Fibroblast of skin of left biceps (primary cell): ENCODE results near the gene ARHGAP1.
"Not testable (repeated sequence)": the region's sequence is repeated elsewhere in the genome, so short reads cannot be mapped to it uniquely, and the experiment has no call there.

Source experiments
- DNase-seq, 2 experiments: peaks; one replicate each; pipeline ENCODE4 v3.0.0-alpha.2; 2013; ENCODE audit warnings: low read depth in 2 of 2

ARHGAP1 gene

DNA sequence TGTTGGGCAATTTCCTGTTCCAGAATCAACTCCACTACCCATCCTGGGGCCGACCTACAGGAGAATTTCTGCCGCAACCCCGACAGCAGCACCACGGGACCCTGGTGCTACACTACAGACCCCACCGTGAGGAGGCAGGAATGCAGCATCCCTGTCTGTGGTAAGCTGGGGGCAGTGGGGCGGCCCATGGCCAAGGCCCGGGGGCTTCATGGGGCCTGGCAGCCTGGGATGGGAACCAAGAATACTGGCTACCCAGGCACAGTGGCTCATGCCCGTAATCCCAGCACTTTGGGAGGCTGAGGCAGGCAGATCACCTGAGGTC, 22.9 kb upstream of the ARHGAP1 start:
- DNase-seq: no peak

DNA sequence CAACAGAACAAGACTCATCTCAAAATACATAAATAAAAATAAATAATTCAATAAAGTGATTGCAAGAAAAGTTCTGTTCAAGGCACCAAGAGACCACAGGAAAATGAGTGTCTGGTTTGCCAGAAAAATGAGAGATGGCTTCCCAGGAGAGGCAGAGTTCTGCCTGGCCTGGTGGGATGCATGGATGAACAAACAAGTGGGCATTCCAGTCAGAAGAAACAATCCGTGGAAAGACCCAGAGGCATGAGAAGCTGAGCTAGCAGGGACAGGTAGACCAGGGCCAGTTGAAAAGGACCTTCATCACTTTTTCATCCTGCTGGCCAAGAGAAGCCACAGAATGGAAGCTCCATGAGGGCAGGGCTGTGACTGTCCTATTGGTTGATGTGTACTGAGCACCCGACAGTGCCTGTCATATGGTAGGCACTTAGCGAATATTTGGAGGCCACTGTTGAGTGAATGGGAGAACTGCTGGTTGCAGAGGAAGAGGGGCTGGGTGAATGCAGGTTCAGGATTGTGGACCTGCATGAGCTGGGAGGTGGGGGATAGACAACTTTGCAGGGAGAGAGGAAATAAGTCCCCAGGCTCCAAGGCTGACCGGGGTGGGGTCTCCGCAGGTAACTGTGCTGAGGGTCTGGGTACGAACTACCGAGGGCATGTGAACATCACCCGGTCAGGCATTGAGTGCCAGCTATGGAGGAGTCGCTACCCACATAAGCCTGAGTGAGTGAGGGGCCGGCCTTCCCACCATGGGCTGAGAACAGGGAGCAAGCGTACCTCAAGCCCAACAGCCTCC, 22.3 kb upstream of the ARHGAP1 start:
- no peak for DNase-seq

DNA sequence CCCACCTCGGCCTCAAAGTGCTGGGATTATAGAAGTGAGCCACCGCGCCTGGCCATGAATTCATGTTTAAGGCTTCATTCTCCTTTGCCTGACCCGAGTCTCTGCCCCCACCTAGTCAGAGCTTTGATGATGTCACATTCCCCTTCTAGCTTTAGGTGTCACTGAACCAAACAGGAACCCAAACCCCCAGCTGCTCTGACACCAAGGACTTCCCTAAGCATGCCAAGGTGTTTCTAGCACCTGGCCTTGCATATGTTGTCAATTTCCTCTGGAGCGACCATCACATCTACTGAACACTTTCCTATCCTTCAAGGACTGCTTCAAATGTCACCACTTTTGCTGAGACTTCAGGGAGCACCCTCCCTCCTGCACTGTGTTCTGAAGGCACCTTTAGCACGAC, 20.9 kb upstream of the ARHGAP1 start:
- no peak for DNase-seq

DNA sequence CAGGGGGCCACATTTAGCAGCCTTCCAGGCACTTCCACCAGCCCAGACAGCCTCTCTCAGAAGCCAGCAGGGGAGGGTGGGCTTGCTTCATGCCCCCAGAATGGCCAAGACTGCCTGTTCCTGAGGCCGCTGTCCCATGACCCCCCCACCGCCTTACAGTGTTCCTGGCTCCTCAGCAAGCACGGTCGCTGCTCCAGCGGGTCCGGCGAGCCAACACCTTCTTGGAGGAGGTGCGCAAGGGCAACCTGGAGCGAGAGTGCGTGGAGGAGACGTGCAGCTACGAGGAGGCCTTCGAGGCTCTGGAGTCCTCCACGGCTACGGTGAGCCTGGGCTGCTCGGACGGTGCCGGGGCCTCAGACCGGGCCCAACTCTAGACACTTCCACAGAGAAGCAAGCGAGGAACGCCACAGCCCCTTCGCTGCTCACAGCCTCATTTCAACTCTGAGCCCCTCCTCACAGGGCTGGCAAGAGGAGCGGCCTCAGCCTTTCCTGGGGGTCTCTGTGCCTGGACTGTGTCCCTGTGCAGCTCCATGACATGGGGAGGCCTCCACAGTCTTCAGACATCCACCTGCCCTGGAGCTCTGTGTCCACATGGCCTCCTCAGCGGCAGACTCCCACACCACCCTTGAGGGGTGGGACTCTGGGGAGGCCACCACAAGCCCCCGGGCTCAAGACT, 19.3 kb upstream of the ARHGAP1 start:
- DNase-seq: no peak

DNA sequence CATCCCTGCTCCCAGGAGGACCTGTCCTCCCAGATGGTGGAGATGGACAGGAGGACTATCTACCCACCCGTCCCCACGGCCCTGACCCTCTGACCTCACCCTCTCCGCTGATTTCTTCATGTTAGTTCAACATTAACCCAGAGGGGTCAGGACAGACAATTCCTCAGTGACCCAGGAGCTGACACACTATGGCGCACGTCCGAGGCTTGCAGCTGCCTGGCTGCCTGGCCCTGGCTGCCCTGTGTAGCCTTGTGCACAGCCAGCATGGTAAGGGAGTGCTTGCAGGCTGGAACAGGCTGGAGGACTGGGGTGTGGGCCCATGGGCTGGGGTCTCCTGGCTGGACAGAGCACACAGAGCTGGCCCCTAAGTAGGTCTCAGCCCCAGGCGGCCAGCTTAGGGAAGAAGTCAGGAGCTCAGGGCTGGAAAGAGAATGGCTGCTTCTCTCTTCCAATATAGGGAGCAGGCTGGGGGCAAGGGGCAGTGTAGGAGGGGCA, 18.7 kb upstream of the ARHGAP1 start, which contains the start of gene F2:
F2 (plus strand) TSS at position 166 of the 495 bp plus-strand sequence; CDS start at position 189, 23 bp downstream.
- DNase-seq: no peak

DNA sequence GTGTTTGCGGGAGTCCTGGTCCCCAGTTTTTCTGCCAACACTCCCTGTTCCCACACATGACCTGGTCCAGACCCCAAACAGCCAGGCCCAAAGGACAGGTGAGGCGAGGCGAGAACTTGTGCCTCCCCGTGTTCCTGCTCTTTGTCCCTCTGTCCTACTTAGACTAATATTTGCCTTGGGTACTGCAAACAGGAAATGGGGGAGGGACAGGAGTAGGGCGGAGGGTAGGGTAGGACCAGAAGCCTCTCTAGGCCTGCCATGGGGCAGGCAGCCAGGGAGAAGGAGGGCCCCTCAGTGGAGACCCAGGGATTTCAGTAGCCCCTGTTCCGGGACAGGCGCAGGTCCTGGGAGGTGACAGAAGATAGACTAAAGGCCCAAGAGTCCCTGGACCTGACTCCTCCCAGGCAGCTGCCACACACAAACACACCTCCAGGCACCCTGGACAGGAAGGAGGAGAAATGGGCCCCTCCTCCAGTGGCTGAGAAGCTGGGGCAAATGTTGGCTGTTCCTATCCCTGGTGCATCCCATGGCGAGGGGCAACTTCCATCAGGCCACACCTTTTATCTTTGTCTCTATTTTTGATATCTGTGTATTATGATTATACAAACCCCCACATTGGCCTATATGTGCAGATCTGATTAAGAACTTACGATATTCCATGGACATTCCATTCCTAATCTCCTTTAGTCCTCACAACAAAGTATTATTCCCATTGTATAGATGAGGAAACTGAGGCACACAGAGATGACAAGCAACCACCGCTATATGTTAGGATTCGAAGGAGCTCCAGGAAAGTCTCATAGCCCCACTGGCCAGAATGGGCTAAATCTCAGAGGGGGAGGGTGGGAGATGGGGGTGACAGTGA, 18.0 kb upstream of the ARHGAP1 start:
- DNase-seq: no peak

DNA sequence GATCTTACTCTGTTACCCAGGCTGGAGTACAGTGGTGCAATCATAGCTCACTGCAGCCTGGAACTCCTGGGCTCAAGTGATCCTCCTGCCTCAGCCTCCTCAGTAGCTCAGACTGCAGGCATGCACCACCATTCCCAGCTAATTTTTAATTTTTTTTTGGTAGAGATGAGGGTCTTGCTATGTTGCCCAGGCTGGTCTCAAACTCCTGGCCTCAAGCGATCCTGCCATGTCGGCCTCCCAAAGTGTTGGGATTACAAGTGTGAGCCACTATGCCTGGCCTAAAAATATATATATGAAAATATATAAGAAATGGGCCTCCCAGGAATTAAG, 17.4 kb upstream of the ARHGAP1 start:
- not testable (repeated sequence) for DNase-seq

DNA sequence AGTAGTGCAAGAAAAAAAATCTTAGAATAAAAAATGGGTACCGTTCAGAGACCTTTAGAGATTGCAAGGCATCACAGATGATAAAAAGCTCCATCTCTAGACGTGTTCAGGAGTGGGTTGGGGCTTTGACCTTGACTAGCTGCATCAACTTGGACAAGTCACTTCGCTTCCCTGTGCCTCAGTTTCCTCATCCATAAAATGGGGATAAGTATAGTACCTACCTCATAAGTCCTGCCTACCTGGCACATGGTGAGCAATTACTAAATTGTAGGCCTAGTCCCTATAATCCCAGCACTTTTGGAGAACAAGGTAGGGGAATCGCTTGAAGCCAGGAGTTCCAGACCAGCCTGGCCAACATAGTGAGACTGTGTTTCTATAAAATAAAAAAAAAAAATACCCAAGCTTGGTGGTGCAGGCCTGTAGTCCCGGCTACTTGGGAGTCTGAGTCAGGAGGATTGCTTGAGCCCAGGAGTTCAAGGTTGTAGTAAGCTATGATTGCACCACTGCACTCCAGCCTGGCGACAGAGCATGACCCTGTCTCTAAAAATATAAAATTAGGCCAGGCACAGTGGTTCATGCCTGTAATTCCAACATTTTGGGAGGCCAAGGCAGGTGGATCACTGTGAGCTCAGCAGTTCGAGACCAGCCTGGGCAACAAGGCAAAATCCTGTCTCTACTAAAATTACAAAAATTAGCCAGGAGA, 12.6 kb upstream of the ARHGAP1 start:
- no peak for DNase-seq

DNA sequence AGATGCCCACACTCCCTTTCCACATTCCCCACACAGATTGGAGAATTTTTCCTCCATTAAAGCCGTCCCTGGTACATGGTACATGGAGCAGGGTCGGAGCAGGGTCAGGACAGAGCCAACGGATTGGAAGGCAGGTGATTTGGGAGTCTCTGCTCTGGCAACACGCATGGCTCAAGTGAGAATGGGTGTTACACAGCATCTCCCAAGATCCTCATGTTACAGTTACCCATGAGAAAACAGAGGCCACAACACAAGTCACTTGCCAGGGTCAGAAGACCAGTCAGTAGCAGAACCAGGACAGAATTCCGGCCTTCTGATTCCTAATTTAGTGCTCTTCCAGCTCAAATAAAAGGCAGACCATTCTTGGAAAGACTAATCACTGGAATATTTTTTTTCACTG, 10.9 kb upstream of the ARHGAP1 start:
- DNase-seq: no peak

DNA sequence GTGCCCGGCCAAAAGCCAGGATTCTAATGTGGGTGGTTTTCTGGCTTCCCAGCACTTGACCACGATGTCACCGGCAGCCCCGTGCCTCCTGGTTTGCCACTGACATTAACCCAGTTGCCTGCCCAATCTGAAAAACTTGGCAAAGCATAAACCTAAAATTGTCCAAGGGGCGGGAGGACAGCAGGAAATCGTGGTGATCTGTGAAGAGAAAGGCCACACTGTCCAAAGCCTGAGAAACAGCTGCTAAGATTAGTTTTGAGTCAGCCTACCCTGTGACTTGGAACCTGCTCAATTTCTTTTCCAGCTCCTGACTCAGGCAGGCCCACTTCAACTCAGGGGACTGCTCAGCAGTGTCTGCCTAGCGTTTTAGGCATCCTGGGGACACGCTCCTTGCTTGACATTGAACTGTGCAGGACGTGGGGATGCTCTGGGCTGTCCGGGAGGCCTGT, 10.4 kb upstream of the ARHGAP1 start:
- peak; percentile 29 to 34 for DNase-seq

DNA sequence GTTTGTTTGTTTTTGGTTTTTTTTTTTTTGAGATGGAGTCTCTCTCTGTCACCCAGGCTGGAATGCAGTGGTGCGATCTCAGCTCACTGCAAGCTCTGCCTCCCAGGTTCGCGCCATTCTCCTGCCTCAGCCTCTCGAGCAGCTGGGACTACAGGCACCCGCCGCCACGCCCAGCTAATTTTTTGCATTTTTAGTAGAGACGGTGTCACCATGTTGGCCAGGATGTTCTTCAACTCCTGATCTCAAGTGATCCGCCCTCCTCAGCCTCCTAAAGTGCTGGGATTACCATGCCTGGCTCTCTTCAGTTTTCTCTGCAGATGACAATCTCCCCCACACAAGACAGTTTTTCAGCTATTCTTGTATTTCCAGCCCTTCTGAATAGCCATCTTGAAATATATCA, 8.9 kb upstream of the ARHGAP1 start:
- not testable (repeated sequence) for DNase-seq

DNA sequence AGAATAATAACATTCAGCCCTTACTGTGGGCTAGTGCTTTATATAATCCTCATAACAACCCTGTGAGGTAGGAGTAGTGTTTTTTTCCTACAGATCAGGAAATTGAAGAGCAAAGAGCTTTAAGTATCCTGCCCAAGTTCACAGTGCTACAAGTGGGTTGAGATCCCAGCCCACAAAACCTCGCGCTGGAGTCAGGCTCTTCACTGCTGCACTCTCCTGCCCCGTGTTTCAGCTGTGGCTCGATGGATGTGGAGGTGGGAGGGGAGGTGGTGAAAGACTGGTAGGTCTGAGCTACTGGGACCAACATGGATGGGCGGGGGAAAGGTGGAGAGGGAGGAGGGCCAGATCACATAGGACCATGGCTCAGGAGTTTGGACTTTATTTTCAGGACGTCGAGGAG, 6.5 kb upstream of the ARHGAP1 start:
- DNase-seq: no peak

DNA sequence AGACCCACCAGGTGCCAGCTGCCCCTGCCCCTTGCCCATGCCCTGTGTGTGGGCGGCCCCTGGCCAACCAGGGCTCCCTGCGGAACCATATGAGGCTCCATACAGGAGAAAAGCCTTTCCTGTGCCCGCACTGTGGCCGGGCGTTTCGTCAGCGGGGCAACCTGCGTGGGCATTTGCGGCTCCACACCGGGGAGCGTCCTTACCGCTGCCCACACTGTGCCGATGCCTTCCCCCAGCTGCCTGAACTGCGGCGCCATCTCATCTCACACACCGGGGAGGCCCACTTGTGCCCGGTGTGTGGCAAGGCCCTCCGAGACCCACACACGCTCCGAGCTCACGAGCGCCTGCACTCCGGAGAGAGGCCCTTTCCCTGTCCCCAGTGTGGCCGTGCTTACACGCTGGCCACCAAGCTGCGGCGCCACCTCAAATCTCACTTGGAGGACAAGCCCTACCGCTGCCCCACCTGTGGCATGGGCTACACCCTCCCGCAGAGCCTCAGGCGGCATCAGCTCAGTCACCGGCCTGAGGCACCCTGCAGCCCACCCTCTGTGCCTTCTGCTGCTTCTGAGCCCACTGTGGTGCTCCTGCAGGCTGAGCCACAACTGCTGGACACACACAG, 4.8 kb upstream of the ARHGAP1 start:
- no peak for DNase-seq

DNA sequence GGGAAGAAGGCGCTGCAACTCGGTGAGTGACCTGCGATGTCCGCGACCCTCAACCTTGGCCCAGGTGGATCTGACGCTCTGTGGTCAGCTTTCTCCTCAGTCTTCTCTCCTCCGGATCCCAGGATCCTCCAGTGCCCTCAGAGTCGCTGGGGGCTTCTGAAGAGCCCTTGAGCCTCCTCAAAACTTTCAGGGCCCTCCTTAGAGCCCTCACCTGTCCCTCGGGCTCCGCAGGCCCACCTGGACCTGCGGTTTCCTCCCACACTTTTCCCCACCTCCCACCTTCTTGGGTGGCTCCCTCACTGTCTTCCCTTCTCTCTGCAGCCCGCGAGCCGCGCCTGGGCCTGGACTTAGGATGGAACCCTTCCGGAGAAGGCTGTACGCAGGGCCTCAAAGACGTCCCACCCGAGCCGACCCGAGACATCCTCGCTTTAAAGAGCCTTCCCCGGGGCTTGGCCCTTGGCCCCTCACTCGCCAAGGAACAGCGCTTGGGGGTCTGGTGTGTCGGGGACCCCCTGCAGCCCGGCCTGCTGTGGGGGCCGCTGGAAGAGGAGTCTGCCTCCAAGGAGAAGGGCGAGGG, 747 bp upstream of the ARHGAP1 start:
- no peak for DNase-seq

DNA sequence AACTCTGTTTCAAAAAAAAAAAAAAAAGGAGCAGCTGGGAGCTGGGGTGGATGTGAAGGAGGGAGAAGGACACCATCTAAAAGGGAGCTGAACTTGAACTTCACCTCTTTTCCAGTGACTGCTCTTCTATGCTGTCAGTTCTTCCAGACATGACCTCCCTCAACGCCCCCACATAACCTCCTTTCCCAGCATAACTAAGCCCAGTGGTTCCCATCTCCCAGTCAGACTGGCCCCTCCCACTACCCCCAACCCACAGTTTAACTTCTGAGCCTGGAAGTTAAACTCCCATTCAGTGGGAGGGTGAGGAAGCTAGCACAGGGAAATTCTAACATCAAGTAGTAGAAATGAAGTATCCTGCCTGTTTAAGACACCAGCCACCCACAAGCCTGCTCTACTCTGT, 1.8 kb downstream of the ARHGAP1 start:
- no peak for DNase-seq

DNA sequence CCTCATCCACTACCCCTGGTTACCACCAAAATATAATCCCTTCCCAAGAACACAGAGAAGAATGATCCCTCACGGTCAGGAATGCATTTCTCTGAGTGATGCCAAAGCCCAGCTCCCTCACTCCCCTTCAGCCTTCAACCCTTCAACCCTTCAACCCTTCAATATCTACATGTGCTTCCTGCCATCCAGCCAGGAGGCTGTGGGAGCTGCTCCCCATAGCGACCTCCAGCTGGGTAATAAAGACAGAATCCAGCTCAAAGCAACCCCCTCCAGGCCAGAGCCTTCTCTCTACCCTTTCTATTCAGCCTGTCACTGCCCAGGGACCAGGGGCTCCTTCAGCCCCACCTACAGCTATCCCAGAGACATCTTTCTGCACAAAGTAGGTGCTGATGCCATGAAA, 2.7 kb downstream of the ARHGAP1 start:
- DNase-seq: no peak

DNA sequence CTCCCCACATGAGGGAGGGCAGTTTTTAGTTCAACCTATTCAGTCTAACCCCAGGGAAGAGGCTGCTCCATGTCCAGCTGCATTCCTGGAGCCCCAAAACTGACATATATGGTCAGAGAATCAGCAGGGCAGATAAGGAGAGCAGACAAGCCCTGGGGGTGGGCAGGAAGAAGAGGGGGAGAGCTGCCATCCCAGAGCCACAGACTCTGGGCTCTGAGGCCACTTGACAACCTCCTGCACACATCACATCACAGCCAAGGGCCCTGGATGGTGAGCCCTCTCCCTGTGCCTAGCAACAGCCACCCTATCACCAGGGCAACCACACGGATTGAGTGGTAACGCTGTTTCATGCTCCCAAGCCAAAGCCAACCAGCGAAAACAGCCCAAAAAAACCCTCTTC, 3.1 kb downstream of the ARHGAP1 start:
- no peak for DNase-seq

DNA sequence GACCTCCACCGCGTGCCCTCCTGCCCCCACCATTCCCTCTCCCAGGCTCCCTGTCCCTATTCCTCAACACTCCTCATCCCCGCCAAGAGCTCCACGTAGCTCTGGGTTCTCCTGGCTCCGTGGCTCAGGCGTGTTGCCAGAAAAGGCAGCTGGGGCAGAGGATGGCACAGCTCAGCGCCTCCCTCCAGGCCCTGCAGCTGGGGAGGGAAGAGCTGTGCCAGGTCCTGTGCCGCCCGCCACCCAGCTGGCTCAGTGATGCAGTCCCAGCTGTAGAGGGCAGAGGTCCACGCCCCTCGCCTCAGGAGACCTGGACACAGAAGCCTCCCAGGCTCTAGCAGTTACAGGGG, 4.2 kb downstream of the ARHGAP1 start:
- no peak for DNase-seq

DNA sequence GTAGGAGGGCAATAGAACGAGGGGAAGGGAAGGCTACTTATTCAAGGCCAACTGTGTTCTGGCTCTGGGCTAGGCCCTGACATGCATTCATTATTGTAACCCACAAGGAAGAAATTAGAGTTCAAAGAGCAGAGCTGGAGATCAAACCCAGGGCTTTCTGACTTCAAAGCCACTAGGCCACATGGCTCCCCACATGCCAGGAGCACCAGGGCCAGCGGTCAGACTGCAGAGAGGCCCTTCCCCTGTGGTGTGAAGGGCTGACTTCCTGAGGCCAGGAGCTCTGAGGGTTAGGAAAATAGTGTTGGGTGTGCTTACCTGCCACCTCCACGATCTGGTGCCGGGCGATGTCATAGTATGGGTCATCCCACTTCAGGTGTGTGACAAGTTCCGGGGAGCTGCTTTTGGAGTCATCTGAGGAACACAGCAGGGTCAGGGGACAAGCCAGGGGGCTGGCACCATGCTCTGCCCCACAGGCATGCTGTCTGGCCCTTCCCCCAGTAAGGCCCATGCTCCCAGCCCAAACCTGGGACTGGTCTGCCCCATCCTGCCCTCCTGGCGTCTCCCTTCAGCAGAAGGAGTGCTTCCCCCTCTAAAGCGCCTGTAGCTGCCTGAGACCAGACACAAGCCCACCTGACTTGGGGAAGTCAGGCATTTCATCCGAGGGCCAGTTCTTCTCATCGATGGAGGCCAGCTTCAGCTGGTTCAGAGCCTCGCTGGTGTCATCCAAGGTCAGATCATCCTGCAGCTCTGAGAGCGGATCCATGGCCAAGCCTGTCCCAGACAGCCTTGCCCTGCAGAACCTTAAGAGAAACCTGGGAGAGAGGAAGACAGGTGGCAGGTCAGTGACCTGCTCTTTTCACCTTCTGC, 4.8 kb downstream of the ARHGAP1 start:
- DNase-seq: no peak

DNA sequence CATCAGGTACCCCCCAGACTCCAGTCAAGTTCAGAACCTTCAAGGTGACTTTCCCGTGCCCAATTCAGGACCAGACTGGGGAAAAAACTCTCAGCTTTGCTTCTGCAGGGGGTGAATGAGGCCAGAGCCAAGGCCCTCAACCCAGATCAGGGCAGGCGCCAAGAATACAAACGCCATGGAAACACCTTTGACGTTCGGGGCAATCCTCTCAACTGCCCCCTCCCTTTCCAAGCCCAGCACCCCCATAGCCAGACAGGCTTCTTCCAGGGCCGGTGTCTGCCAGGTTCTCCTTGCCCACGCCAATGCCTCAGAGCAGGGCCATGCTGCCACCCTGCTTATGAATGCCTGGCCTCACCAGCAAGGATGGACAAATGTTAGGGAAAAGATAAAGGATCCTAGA, 5.8 kb downstream of the ARHGAP1 start:
- DNase-seq: no peak
